CD4-positive, alpha-beta T cell (primary cell): ENCODE data around the gene JMJD4. TPM values are rescaled to one million over a fixed set of nuclear protein-coding genes. Genes with fewer than 3 reads are reported as not detected.

ENCODE experiments used
- ATAC-seq: fragments of 200-7000 bp; cut with Tn5 transposase; one replicate; pipeline ENCODE4 v1.10.0; 2022; ENCODE audit warnings: mild to moderate bottlenecking; ENCODE audit not compliant: poor library complexity
- CTCF ChIA-PET: fragments of 350-600 bp; sonication (Branson Sonifier 250); formaldehyde crosslinking; loops from one replicate; lab custom pipeline; 2021; ENCODE audit warnings: antibody characterized with exemption, inconsistent platforms; lab: Charles Lee
- POLR2A ChIA-PET: fragments of 350-600 bp; sonication (Branson Sonifier 250); formaldehyde crosslinking; loops from one replicate; lab custom pipeline; 2021; ENCODE audit warnings: antibody characterized with exemption, inconsistent platforms; lab: Charles Lee
- DNase-seq, 14 experiments: peaks; one replicate each; pipeline ENCODE4 v3.0.0-alpha.2; 2013 to 2020; ENCODE audit warnings: mixed read lengths in 2 of 14
- H3K27ac ChIP-seq, 2 donors: one replicate each; pipeline versions ENCODE4 v1.5.1 to v1.7.0; 2013; ENCODE audit warnings: low read length in 2 of 2, low read depth in 1 of 2, mild to moderate bottlenecking in 1 of 2
- H3K27me3 ChIP-seq, 2 experiments: 1 replicate in 1 of 2; 2 replicates in 1 of 2; pipeline versions ENCODE4 v1.6.1 to v1.7.0; 2013; ENCODE audit warnings: low read length in 2 of 2, control low read depth in 1 of 2, mild to moderate bottlenecking in 1 of 2, moderate library complexity in 1 of 2; ENCODE audit not compliant: insufficient read depth in 2 of 2, control insufficient read depth in 1 of 2
- H3K36me3 ChIP-seq: one replicate; pipeline ENCODE4 v1.6.1; 2013; ENCODE audit warnings: low read length, control low read depth; ENCODE audit not compliant: insufficient read depth
- H3K4me1 ChIP-seq: one replicate; pipeline ENCODE4 v1.6.1; 2013; ENCODE audit warnings: low read length, control low read depth; ENCODE audit not compliant: insufficient read depth
- H3K4me3 ChIP-seq: one replicate; pipeline ENCODE4 v1.5.1; 2013; ENCODE audit warnings: mild to moderate bottlenecking, low read length, moderate library complexity
- H3K9me3 ChIP-seq, 2 experiments: 1 replicate in 1 of 2; 2 replicates in 1 of 2; pipeline versions ENCODE4 v1.6.1 to v1.7.0; 2013; ENCODE audit warnings: low read length in 2 of 2, mild to moderate bottlenecking in 2 of 2, control low read depth in 1 of 2, moderate library complexity in 1 of 2; ENCODE audit not compliant: control insufficient read depth in 1 of 2, insufficient read depth in 1 of 2
- H3K27ac Mint-ChIP-seq: one replicate; pipeline ENCODE4 v1.8.0; 2020; ENCODE audit warnings: mixed read lengths
- H3K27me3 Mint-ChIP-seq: one replicate; pipeline ENCODE4 v1.8.0; 2021; ENCODE audit warnings: mixed read lengths
- H3K36me3 Mint-ChIP-seq: one replicate; pipeline ENCODE4 v1.8.0; 2021; ENCODE audit warnings: low read depth, mixed read lengths
- H3K4me1 Mint-ChIP-seq: one replicate; pipeline ENCODE4 v1.8.0; 2021; ENCODE audit warnings: low read depth, mixed read lengths
- H3K4me3 Mint-ChIP-seq: one replicate; pipeline ENCODE4 v1.8.0; 2020; ENCODE audit warnings: mild to moderate bottlenecking, mixed read lengths
- H3K9me3 Mint-ChIP-seq: one replicate; pipeline ENCODE4 v1.8.0; 2020; ENCODE audit warnings: mixed read lengths
- CTCF ChIP-seq: fragments of 200-600 bp; IDR thresholded peaks from one replicate; pipeline ENCODE4 v1.8.0; 2022; ENCODE audit warnings: antibody characterized with exemption, mild to moderate bottlenecking
- intact Hi-C, 2 experiments: fragments of 100-400 bp; cut with DNase I in 1 of 2; cut with micrococcal nuclease in 1 of 2; formaldehyde crosslinking; loops; one replicate each; pipeline versions ENCODE4 v1.15.1 to v1.9.0; 2023 to 2025; cut with DNase I, micrococcal nuclease
- total RNA-seq, 174 experiments: library from RNA in 2 of 174; stranded (reverse) in 2 of 174; gene quantifications; one replicate each; pipeline ENCODE4 v1.2.3 and lab custom pipeline; 2021 to 2026

JMJD4 gene
- total RNA-seq, 2 experiments from 2014 or later: 11.4 to 11.9 TPM

DNA sequence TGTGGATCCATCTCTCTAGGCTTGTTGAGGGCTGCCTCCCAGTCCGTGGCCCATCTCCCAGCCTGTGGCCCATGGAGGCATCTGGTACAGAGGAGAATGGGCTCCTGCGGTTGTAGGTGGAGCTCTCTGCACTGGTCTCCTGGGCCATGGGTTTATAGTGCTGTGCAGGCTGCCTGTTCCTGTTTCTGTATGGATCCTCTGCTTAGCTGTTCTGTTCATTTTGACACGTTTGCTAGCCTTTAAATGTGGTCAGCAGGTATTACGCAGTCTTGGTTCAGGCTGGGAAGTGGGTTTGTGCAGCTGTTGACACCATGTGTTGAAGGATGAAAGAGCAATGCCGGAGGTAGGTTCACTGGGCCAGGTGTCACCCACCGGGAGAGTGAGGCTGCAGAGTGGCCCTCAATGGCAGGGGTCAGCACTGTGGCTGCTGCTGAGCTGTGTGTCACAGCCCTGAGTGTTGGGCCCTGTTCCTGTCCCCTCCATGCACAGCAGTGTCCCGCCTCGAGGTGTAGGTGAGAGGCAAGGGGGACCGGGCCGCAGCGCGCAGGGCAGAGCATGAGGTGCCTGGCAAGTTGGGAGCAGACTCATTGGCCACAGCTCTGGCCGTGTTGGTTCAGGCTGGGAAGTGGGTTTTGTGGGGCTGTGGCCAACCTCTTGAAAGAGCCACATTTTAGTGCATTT, 39.1 kb upstream of the JMJD4 start:
- TF ChIP-seq CTCF: no peak
- Mint-ChIP-seq H3K27me3 (no peaks in the 10 kb centered on the region), H3K9me3 (no peaks in the 10 kb centered on the region), H3K36me3 (peaks cover 28% of the 10 kb centered on the region), H3K4me3 (peak overlapping the region; percentile 26), H3K4me1 (peaks cover 23% of the 10 kb centered on the region), H3K27ac (peak overlapping the region; percentile 82)
- Histone ChIP-seq H3K9me3 (no peaks in the 10 kb centered on the region), H3K4me1 (peaks cover 20% of the 10 kb centered on the region), H3K36me3 (peaks cover 31% of the 10 kb centered on the region), H3K27me3 (no peaks in the 10 kb centered on the region), H3K4me3 (no peak overlapping the region), H3K27ac (no peak overlapping the region)
- POLR2A ChIA-PET: interaction anchor here (0.9 to 1.2 kb wide), 3 partner anchors 8 to 96 kb away, joined by 3 to 8 read pairs (median 5); no protein-coding TSS in a partner anchor
- ATAC-seq: peak; percentile 93
- DNase-seq: peak in 5 of 14 experiments; percentile 17 to 78 (median 63)
- CTCF ChIA-PET: interaction anchor here (1.0 to 1.7 kb wide), 2 partner anchors 8 to 10 kb away, joined by 3 to 4 read pairs; no protein-coding TSS in a partner anchor
- intact Hi-C loops: no loop called here

DNA sequence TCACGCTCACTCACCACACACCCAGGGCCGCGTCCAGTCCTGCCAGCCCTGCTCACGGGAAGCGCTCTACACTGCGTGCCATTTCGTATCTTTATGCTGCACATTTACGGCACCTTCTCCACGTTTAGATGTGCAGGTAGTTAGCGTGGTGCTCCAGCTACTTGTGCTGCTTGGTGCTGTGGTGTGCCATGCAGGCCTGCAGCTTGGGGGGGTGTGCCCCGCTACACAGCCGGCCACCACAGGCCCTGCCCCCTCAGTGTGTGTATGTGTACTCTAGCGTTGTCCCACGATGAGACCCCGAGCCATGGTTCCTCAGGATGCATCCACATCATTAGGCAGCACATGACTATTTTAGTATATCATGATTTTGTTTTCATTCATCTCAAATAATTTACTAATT, 38.5 kb upstream of the JMJD4 start:
- H3K4me1 ChIP-seq: peaks cover 20% of the 10 kb centered on the region
- CTCF ChIA-PET: interaction anchor here (1.0 kb wide), 1 partner anchor 11 kb away, joined by 4 read pairs; no protein-coding TSS in a partner anchor
- POLR2A ChIA-PET: interaction anchor here (0.9 to 1.2 kb wide), 3 partner anchors 8 to 97 kb away, joined by 3 to 8 read pairs (median 5); no protein-coding TSS in a partner anchor
- no peak overlapping the region for H3K4me3 ChIP-seq
- H3K36me3 ChIP-seq: peaks cover 37% of the 10 kb centered on the region
- TF ChIP-seq CTCF: no peak
- no peak overlapping the region for H3K27ac ChIP-seq
- H3K27me3 ChIP-seq: no peaks in the 10 kb centered on the region
- Mint-ChIP-seq H3K4me1 (peaks cover 23% of the 10 kb centered on the region), H3K27ac (peak overlapping the region; percentile 82), H3K27me3 (no peaks in the 10 kb centered on the region), H3K4me3 (no peak overlapping the region), H3K9me3 (no peaks in the 10 kb centered on the region), H3K36me3 (peaks cover 31% of the 10 kb centered on the region)
- H3K9me3 ChIP-seq: no peaks in the 10 kb centered on the region
- DNase-seq (no peak), ATAC-seq (no peak)
- intact Hi-C loops: no loop called here

- Histone ChIP-seq H3K27ac (no peak overlapping the region), H3K27me3 (no peaks in the 10 kb centered on the region), H3K36me3 (peaks cover 45% of the 10 kb centered on the region), H3K4me1 (peaks cover 28% of the 10 kb centered on the region), H3K4me3 (no peak overlapping the region), H3K9me3 (no peaks in the 10 kb centered on the region)
- no peaks in the 10 kb centered on the region for H3K9me3 Mint-ChIP-seq
- no peaks in the 10 kb centered on the region for H3K27me3 Mint-ChIP-seq
- DNase-seq (peak in 1 of 14 experiments; percentile 9), ATAC-seq (no peak)
- H3K4me1 Mint-ChIP-seq: peaks cover 36% of the 10 kb centered on the region
- no peak overlapping the region for H3K4me3 Mint-ChIP-seq
- ChIA-PET POLR2A (no interaction called here), CTCF (no interaction called here)
- H3K27ac Mint-ChIP-seq: peak overlapping the region; percentile 43
- intact Hi-C loops: no loop called here
- peaks cover 43% of the 10 kb centered on the region for H3K36me3 Mint-ChIP-seq
- TF ChIP-seq CTCF: no peak
Measured at GRCh38 chr1:227771771-227772170, 36.7 kb upstream of the JMJD4 start.
